Right kidney (tissue), 1 donor: ENCODE results near the gene LINC01488.

ENCODE experiments used
- DNase-seq: peaks from one replicate; pipeline ENCODE4 v3.0.0-alpha.2; 2016

Gene LINC01488

DNA sequence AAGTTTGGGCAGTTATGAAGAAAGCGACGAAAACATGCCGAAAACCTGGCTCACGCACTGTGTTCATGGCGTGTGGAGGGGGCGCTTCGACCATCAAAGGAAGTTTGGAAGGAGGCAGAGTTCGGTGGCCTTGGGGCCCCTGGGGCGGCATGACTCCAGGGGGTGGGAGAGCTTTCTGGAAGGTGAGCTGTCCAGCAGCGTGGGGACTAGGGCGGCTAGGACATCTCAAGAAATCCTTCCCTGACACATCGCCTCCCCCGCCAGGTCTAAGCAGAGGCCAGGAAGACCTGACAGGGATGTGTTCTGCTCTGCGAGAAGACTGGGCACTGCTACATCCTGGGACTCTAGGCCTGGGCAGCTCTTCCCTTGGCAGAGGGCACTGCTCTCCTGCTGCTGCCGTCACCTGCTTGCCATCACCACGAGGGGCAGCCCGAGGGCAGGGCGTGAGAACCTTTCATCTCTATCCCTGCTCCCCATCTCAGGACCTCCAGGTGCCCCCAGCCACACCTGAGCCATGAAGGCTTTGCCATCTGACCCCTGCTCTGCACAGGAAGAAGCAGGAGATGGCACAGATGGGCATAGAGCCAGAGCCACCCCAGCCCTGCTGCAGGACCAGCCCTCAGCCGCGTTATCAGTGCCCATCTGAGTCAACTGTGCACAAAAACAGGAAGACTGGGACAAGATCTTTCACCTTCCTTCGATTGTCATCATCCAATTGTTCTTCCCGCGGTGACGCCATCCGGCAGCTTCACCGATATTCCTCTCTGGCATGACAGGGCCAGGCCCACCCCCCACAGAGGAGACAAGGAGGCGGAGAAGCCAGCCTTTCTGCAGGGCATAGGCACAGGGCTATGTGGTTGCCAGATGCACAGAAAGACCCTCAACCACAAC lies 12.7 kb downstream of the LINC01488 start:
- no peak for DNase-seq

DNA sequence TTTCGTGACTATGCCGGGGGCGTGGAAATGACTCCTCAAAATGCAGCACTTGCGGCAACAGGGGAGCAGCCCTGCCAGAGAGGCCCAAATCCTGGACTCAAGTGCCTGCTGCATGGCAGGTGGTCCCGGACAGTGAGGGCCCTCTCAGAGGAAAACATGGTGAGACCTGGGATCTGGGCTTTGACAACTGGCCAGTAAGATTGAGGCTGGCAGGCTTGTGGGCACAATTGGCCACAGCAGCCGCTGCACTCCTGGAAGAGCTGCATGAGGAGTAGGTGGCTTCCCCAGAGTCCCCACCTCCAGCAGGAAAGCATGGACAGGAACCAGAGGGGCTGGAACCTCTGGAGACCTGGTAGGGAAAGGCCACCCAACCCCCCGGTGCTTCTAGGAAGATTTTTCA lies 13.4 kb downstream of the LINC01488 start:
- DNase-seq: no peak

DNA sequence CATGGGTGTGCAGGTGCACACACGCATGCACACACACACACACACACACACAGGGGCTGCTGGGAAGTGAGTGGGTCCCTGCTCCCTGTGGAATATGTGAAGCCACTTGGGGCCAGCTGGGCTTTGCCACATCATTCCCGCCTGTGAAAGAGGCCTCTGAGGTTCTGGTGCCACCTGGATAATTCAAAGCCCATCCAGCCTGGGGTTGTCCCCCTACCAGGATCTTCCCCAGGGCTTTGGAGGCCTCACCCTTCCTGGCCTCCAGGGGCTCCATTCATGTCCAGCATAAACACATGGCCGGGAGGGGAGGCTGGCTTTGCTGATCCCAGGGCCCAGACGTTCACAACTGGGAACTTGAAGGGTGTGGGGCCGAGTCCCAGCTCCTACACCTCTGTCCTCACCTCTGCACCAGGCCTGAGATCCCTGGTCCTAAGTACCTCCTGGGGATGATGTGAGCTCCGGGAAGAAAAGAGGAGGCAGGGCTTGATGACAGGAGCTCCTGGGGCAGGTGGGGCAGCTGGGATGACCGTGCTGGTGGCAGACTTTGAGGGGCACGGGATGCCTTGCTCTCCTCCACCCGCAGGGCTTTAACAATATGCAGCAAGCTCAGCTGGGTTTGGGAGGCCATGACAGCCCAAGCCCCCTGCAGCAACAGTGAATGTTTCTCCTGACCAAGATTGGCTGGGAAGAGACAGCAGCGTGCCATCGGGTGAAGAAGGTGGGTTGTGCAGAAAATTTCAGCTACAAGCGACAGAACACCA lies 14.2 kb downstream of the LINC01488 start:
- DNase-seq: no peak

DNA sequence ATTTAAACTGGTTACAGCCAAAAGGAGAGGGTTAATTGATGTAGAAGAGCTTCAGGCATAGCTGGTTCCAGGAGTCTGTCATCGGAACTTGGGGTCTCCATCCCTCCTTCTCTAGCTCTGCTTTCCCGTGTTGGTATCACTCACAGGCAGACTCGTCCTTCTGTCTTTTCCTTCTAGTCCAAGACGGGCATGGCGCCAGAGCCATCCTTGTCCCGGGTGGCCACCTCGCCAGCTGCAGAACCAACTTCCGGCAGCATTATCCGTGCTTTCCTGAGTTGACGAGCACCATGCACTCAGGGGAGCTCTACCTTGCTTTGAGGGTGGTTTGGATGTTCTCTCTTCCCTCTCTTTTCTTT lies 14.7 kb downstream of the LINC01488 start:
- no peak for DNase-seq

DNA sequence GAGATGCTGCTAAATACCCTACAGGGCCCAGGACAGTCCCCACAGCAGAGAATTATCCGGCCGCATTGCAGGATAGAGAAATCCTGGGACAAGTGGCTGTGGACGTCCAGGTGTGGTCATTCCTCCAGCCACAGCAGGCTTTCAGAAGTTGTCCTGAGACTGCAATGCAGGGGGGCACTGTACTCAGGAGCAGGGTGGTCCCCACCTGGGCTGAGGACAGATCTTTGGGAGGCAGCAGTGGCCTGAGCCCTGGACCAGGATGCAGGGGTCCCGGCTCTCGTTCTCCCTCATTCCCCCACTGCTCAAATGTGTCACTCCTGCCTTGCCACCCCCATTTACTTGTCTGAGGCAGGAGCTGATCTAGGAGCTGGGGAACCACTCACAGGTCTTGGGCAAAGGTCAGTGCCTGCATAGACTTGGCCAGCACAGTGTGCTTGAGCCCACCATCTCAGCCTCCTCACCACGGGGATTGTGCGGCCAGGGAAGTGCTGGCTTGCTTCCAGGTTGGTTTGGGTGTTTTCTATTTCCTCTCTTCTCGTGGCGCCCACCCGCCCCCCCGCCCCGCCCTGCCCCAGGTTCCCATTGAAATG lies 15.3 kb downstream of the LINC01488 start:
- no peak for DNase-seq

DNA sequence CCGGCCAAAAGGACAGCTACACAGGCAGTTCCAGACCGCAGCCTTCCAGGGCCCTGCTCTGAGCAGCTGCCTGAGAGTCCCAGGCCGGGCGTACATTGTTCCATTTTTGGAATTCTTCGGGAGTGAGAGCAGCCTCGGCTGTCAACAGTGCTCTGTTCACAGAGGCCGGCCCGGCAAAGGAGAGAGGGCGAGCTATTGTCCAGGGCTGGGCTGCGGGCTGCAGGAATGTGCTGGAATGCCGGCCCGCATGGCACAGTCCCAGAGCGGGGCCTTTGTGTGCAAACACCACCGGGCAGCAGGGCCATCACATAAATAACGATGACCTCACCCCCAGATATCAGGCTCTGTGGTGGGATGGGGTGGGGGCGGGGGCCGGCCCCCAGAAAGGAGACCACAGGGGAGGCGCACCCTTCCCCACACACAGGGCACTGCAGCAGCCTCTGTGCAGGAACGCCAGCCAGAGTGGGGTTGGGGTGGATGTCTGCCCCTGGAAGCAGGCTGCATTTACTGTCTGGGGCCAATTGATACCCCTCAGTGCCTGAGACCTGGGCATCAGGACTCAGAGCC lies 15.8 kb downstream of the LINC01488 start:
- peak; percentile 56 for DNase-seq

DNA sequence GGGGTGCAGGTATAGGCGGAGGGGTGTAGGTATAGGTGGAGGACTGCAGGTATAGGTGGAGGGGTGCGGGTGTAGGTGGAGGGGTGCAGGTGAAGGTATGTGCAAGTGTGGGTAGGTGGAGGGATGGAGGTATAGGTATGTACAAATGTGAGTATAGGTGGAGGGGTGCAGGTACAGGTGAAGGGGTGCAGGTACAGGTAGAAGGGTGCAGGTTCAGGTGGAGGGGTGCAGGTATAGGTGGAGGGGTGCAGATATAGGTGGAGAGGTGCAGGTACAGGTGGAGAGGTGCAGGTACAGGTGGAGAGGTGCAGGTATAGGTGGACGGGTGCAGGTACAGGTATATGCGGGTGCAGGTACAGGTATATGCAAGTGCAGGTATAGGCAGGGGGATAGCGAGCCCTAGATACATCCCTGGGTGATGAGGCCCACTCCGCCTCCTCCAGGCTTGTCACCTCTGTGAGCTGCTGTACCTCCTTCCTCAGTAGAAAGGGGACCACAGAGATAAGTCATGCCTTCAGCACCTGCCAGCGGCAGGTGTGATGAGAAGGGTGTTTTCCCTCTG lies 17.2 kb downstream of the LINC01488 start:
- no peak for DNase-seq

DNA sequence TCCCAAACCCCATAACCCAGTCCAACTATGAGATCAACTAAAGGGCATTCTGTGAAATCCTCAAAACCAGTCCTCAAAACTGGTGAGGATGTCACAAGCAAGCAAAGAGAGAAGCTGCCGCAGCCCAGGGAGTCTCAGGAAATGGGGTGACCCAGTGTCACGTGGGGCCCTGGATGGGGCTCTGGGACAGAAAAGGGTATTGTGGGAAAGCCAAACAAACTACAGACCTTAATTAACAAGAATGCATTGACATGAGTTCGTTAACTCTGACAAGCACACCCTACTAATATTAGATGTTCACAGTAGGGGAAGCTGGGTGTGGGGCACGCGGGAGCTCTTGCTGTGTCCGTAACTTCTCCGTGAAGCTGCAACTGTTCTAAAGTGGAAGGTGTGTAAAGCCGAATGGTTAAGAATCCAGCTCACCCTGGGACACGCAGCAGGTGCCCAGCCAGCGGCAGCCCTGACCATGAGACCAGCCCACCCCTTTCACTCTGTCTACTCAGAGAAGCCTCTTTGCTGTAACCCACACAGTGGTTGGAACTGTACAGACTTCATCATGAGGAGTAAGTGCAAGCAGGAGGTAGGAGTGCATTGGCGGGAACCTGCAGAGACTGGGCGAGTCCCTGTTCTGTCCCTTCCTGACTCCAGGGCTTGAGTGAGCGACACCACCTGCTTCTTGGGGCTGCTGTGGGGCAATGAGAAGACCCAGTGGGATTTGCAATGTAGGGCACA lies 17.9 kb downstream of the LINC01488 start:
- DNase-seq: no peak

DNA sequence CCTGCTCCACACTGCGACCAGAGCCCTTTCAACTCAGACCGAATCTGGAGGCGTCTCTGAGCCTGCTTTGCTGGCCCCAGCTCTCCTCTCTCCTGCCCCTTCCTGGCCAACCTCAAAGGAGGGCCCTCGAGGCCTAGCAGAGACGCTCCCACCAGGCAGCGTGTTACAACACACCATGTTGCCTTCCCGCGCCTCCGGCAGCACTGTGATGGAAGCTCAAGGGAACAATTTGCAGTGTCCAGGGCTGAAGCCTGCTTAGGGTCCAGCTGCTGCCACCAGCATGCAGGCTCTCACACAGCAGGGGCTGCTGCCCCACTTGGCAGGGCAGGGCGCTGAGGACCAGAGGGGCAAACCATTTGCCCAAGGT lies 18.4 kb downstream of the LINC01488 start:
- no peak for DNase-seq

DNA sequence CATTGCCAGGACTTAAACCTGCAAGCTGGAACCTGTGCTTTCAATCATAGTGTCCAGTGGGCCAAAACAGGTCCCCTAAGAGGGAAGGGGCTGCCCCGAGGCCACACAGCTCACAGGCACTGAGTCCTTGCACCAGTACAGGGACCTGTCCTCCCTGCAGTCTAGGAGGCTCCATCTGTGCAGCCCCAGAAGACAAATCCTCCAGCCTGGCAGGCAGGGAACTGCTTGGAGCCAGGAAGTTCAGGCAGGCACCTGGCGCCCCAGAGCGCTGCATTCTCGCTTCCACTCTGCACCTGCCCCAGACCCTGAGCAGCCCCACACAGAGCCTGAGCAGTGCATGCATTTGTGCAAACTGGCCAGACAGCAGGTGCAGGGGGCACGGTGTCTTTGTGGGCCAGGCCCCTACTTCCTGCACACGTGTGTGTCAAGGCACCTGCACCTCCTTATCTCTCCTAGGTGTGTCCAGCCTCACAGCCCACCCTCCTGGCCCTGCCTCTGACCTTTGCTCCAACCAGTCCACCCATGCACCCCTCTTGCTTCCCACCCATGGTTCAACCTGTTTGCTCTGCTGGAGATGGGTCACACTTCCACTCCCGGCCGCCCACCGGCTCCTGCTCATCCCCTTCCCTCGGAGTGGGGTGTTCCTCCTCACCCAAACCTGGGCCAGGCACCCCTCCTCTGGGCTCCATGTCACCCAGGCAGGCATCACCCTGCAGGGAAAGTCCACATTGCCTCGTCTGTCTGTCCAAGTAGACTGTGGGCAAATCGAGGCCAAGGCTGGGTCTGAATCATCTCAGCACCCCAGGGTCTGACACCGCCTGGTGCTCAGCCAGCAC lies 19.0 kb downstream of the LINC01488 start:
- no peak for DNase-seq

DNA sequence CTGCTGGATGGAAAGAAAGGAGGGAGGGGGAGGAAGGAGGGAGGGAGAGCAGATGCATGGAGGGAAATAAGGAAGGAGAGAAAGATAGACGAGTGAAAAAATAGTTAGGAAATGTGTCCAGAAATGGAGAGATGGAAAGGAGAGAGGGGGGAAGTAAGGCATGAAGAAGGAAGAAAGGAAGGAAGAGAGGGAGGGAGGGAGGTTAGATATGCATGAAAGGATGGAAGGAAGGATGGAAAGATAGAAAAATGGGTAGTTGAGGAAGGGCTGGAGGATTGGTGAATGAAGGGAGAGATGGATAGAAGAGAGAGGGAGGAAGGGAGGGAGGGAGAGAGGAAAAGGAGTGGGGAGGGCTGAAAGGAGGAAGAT lies 19.6 kb downstream of the LINC01488 start:
- DNase-seq: no peak

DNA sequence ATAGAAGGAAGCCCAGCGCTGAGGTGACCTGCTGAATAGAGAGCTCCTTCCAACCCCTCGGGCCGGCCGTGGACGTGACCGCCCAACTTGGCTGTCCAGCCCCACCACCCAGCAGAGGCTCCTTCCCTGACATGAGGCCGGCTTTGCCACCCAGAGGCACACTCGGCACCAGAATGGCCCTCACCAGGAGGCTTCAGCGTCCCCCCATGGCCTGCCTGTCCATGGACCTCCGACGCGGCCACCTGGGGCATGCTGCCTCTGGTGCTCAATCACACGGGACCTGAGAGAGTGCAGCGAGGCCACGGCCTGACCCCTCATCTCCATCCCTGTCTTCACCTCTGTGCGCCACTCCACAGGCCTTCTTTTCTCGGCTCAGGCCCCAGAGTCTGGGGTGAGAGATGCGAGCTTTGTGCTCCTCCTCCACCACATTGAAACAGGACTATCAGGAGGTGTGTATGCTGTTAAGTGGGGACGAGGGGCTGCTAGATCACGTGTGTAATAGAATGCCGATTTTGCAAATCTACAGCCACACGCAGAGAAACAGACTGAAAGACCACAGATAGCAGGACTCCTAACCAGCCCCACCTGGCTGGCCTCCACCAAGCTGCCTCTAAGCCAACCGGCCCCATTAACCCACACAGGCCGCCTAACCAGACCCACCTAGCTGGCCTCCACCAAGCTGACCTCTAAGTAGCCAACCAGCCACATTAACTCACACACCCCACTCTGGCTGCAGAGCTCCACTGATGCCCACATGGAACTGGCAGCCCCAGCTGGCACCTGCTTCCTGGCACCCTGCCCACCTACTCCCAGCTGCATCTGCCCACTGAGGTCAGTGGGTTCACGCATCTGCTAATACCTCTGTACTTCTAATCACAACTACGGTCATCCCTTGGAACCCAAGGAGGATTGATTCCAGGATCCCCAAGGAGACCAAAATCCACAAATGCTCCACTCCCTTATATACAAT lies 20.7 kb downstream of the LINC01488 start:
- no peak for DNase-seq

DNA sequence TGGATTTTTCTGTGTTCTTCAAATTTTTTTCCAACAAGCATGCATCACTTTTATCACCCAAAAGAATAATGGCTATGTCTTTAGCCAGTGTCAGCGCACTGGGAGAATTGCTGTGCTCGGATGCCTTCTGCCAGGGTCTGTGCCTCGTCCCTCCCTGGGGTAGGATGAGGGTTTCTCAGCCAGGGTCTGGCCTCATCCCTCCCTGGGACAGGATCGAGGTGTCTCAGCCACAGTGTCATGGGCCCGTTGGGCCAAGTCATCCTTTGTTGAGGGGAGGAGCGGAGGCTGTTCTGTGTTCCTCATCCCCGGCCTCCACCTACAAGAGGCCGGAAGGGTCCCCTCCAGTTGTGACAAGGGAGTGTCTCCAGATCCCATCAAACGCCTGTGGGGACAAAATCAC lies 22.7 kb downstream of the LINC01488 start:
- no peak for DNase-seq

DNA sequence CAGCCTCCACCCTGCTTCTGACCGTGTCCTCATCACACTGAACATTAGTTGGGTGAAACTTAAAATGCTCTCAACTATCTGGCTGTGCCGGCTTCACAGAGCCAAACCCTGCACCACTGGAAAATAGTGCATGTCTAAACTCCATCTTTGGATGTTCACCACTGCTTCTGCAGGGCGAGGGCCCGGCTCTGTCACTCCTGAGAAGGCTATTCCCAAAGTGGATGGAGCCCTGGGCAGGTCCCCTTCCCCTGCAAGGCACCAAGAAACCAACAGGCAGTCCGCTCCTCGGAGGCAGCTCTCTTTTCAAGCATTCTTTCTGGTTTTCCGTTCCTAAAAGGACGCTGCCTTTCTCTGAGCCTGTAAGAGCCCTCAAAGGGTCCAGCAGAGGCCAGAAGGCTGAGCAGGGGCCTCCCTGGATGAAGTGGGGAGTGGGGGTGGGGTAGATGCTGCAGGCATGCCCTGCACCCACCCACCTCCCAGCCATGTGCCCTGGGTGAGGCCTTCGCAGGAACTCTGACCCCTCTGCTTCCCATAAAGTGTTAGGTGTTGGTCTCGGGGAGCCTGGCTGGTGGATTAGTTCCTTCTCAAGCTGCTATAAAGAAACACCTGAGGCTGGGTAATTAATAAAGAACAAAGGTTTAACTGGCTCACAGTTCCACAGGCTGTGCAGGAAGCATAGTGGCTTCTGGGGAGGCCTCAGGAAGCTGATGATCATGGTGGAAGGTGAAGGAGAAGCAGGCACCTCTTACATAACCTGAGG lies 23.3 kb downstream of the LINC01488 start:
- DNase-seq: no peak

DNA sequence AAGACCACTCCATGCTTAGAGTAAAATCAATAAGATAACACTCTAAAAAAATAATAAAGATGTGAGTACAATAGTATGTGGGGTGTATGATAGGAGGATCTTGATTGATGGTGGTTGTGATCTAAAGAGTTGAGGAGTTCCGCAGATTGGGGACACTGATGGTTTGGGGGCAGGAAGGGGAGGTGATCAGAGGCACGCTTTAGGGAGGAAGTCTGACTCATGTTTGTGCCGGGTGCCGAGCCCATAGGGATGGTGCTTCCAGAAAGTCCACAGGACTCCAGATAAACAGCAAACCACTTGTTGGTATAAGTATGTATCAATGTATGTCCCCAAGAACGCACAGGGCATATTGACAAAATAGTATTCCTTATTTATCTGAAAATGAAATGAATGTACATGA lies 27.5 kb downstream of the LINC01488 start:
- DNase-seq: no peak

DNA sequence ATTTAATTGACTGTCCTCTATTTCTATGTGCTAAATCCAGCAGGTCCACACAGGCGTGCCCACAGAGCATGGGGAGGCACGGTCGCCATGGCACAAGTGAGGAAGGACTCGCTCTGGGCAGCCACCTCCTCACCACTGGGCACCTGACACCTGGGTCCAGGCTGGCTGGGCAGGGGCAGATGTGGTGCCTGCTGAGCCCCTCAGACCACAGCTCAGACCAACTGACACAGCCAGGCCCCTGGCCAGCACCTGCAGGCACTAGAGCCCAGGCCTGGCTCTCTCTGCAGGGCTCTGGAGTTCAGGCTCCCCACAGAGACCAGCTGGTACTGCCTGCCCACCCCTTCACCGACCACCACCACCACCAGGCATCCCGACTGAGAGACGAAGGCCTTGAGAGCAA lies 27.9 kb downstream of the LINC01488 start:
- DNase-seq: no peak

DNA sequence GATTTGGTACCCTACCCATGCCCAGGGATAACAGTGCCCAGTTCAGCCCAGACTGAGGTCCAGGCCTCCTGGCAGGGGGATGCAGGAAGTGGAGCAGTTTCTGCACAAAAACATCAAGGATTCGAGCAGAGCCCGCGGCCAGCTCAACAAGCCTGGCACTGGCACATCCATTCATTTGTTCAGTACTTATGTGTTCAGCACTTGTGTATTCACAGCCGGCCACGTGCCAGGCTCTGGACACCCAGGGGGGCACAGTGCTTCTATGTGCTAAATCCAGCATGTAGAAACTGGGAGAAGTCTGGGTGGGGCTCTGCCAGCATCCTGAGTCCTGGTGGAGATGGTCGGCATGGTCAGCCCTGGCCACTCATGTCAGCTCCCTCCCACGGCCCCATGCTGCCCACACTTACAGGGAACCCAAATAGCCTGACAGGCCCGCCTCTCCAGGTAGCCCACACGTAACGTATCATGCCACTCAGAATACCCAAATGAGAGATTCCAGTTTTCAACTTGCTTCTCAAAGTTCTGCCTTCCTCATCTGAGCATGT lies 28.5 kb downstream of the LINC01488 start:
- no peak for DNase-seq

DNA sequence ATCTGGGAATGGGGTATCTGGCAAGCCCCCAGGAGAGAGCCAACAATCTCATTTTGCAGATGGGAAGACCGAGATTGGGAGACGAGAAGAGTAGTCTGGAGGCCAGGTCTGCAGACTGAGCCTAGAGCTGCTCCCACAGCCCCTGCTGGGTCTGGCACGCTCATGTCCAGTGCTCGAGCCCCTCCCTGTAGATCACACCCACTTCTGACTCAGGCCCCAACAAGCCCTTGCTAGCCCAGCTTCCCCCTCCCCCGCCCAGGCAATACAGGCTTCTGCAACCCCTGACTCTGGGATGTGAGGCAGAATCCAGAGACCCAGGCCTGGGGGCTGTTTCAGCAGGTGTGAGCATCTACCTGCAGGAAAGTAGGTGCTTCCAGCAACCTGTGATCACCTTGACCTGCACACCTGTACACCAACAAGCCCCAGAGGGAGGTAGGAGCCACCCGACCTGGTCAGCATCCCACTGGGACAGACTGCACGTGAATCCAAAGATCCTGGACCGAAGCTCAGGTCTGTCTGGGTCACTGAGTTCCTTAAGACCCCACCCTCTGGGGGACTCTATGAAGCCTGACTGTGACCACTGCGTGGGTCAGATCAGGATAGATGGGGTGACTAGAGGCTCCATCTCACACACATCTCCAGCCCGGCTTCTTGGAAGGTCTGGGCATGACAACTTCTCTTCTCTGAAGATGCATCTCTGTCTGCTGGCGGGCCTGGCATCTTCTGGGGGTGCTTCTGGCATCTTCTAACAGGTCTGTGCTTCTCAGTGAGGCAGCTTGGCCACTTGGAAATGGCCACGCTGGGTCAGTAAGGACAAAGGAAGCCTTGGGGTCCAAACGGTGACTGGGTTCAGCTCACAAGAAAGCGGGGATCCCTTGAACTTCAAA lies 29.3 kb downstream of the LINC01488 start:
- DNase-seq: no peak
